ENCODE results near the gene NRP2. TPM values are rescaled to one million over a fixed set of nuclear protein-coding genes. Genes with fewer than 3 reads are reported as not detected.

NRP2 gene
- total RNA-seq, 2 experiments from 2014 or later, result 0.26 to 5.7 TPM

DNA sequence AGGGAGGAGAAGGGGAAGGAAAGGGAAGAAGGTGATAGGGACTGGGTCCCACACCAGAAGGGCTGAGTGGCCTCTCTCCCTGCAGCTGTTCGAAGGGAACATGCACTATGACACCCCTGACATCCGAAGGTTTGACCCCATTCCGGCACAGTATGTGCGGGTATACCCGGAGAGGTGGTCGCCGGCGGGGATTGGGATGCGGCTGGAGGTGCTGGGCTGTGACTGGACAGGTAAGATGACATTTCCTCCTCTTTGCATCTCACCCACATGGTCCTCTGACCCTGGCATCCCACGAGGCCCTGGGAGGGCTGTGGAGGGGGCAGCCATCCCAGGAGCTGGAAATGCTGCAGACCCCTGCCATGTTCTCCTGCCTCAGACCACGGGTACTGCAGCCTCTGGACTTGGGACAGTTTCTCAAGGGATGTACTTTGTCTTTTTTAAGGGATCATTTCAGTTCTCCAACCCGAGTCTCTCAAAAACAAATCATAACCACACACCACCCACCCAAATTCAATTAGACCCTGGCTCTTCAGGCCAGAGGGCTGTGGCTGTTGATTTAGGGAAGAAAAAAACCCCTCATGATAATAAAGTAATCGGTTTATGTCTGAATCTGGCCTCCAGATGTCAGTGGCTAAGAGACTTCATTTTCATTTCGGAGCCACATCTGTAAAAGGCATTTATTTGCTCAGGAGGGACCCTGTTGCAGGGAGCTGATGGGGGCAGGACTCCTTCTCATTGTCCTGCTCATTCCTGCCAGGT, 63.5 kb downstream of the NRP2 start:
- Mint-ChIP-seq H3K27me3 (peaks cover 5% of the 10 kb centered on the region), H3K27ac (no peak overlapping the region), H3K4me3 (no peak overlapping the region), H3K9me3 (ENCODE audit: low read depth) (no peaks in the 10 kb centered on the region), H3K36me3 (no peaks in the 10 kb centered on the region), H3K4me1 (no peaks in the 10 kb centered on the region)
- CTCF ChIA-PET, result no interaction called here
- no peak for ATAC-seq
- DNase-seq, result no peak

DNA sequence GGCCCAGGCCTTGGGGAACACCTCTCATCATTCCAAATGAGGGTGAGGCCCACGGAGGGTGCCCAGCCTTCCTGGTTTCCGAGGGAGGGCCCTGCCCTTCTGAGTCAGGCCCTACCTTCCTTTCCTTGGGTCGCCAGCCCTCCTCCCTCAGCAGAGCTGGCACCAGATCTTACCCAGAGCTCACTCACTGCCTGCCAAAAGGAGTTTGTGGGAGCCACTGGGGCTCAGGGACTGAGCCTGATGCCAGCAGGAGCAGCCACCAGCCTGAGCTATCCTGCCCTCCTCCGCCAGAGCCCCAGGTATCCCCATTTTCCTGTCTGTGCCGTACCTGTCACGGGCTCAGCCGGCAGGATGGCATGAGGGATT, 64.1 kb downstream of the NRP2 start:
- no peak overlapping the region for H3K4me3 Mint-ChIP-seq
- ATAC-seq (no peak), DNase-seq (no peak)
- no peak overlapping the region for H3K27ac Mint-ChIP-seq
- no peaks in the 10 kb centered on the region for H3K36me3 Mint-ChIP-seq
- no peaks in the 10 kb centered on the region for H3K4me1 Mint-ChIP-seq
- H3K9me3 Mint-ChIP-seq (ENCODE audit: low read depth), result no peaks in the 10 kb centered on the region
- CTCF ChIA-PET, result no interaction called here
- peaks cover 3% of the 10 kb centered on the region for H3K27me3 Mint-ChIP-seq

DNA sequence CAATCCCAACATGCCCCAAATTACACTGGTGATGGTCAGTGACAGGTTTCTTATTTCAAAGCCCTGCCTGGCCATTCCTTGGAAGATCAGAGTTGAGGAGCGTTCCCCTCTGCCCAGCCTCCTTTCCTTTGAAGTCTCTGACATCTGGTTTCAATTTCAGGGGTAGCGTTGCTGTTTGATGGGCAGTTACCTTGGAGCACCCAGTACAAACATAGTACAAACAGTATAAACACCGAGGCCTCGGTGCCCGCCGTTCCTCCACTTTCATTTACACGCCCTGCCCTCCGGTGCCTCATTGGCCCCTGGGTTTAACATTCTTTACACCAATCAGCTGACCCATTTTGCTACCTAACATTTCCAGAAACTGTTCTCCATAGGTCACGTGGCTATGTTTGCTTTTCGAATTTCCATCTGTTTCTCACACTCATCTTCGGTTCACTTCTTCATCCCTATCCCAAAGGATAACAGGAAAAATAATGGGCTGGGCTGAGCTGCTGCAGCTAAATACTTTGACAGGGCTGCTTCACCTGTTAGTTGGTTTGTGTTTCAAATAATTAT, 65.6 kb downstream of the NRP2 start:
- no peaks in the 10 kb centered on the region for H3K4me1 Mint-ChIP-seq
- H3K9me3 Mint-ChIP-seq (ENCODE audit: low read depth), result no peaks in the 10 kb centered on the region
- no peaks in the 10 kb centered on the region for H3K36me3 Mint-ChIP-seq
- no peak for ATAC-seq
- no peak overlapping the region for H3K4me3 Mint-ChIP-seq
- no peak for DNase-seq
- CTCF ChIA-PET, result no interaction called here
- H3K27ac Mint-ChIP-seq, result no peak overlapping the region
- peaks cover 6% of the 10 kb centered on the region for H3K27me3 Mint-ChIP-seq

DNA sequence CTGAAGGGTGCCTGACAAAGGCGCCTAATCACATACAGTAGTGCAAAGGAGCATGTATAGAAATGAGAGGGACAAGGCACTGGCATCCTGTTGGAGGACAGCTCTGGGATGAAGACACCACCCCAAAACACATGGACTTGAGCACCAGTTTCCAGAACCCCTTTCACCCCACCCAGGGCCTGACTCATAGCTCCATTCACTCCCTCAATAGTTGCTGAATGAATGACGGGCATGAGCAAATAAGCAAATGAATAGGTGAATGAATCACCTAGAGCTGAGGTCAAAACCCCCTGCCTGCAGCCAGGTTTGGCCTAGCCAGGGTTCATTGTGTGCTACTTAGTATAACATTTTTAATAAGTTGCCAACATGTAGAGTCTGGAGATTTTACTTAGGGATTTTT, 66.3 kb downstream of the NRP2 start:
- H3K4me1 Mint-ChIP-seq, result no peaks in the 10 kb centered on the region
- CTCF ChIA-PET, result no interaction called here
- no peaks in the 10 kb centered on the region for H3K36me3 Mint-ChIP-seq
- H3K27me3 Mint-ChIP-seq, result peaks cover 6% of the 10 kb centered on the region
- H3K27ac Mint-ChIP-seq, result no peak overlapping the region
- H3K4me3 Mint-ChIP-seq, result no peak overlapping the region
- H3K9me3 Mint-ChIP-seq (ENCODE audit: low read depth), result no peaks in the 10 kb centered on the region
- DNase-seq (no peak), ATAC-seq (no peak)

DNA sequence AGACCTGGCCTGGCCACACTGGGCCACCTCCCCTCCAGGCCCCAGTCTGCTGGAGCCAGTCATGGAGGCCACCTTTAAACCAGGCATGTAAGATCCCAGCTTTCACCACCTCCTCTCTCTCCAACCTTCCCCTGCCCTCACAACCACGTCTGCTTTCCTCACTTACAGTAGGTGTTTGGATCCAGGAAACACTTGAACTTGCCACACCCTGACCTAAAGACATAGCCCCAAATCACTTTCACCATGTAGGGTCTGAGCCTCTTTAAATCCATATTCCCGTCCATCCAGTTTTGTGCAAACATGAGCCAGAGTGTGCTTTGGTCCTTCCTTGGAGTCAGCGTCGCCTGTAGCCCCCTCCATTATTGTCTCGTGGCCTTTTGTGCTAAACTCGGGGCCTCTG, 66.8 kb downstream of the NRP2 start:
- H3K4me1 Mint-ChIP-seq, result no peaks in the 10 kb centered on the region
- H3K27me3 Mint-ChIP-seq, result peaks cover 6% of the 10 kb centered on the region
- no peak overlapping the region for H3K4me3 Mint-ChIP-seq
- CTCF ChIA-PET, result no interaction called here
- ATAC-seq (no peak), DNase-seq (no peak)
- H3K36me3 Mint-ChIP-seq, result no peaks in the 10 kb centered on the region
- H3K27ac Mint-ChIP-seq, result no peak overlapping the region
- no peaks in the 10 kb centered on the region for H3K9me3 Mint-ChIP-seq (ENCODE audit: low read depth)

DNA sequence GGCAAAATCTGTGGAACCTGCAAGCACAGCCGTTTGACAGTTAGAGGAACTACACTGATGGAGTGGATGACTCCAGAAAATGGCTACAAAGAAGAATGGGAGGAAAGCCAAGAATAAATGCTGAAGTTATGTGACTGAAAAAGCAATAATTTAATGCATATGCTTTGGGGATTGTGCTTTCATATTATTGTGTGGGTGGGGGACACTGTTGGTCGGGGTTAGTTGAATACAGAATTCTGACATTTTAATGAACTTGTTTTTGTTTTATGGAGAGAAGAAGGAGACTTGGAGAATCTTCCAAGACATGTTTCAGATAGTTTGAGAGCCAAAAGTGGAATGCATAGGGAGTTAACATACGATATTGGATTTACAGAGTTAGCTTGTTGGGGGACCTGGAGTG, 68.5 kb downstream of the NRP2 start:
- CTCF ChIA-PET, result no interaction called here

DNA sequence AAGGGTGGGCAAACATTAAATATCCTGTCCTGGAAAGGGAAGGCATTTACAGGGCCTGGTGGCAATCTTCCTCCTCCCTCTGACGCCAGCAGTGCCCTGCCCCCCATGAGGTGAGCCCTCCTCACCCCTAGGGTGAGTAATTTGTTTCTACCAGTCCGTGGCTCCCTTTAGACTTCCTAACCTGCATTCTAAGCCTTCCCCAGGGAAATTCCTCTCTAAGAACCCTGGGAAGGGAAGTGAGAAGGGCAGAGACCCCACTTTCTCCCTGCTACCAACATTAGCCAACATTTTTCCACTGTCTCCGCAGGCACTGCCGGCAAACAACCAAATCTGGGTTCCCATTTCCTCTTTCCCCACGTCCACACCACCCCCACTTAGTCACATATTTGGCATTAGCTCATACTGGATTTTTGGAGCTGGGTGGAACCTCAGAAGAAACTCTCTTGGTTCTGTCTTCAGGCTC, 69.3 kb downstream of the NRP2 start:
- no peaks in the 10 kb centered on the region for H3K4me1 Mint-ChIP-seq
- no peak overlapping the region for H3K4me3 Mint-ChIP-seq
- H3K27me3 Mint-ChIP-seq, result peaks cover 12% of the 10 kb centered on the region
- no peak for DNase-seq
- ATAC-seq, result no peak
- CTCF ChIA-PET, result no interaction called here
- no peaks in the 10 kb centered on the region for H3K36me3 Mint-ChIP-seq
- no peak overlapping the region for H3K27ac Mint-ChIP-seq
- no peaks in the 10 kb centered on the region for H3K9me3 Mint-ChIP-seq (ENCODE audit: low read depth)

More for the DNA sequence above, 68.5 kb downstream of the NRP2 start:
- H3K36me3 Mint-ChIP-seq, result no peaks in the 10 kb centered on the region
- no peak for ATAC-seq
- no peaks in the 10 kb centered on the region for H3K9me3 Mint-ChIP-seq (ENCODE audit: low read depth)
- H3K27ac Mint-ChIP-seq, result no peak overlapping the region
- H3K4me1 Mint-ChIP-seq, result no peaks in the 10 kb centered on the region
- DNase-seq, result no peak
- H3K4me3 Mint-ChIP-seq, result no peak overlapping the region
- peaks cover 12% of the 10 kb centered on the region for H3K27me3 Mint-ChIP-seq

DNA sequence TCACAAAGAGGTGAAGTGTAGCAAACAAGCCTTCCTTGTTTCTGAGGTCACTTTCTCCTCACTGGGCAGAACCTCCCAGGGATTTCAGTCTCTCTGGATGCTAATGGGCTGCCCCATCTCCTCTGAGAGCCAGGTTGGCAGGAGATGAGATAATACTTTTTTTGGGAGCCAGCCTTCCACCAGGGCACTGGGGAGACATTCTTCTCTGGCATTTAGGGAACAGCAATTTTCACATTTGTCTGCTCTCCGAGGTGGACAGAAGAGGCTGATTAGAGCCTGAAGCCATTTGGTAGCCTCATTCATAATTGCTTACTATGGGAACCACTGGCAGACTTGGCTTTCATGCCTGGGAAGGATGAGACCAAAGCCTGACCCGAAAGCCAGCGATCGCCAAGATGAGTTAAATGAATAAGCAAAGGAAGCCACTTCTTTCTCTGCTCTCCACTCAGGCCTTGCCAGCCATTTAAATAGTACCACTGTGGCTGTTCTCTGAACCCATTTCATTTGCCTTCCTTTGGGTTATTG, 70.1 kb downstream of the NRP2 start:
- Mint-ChIP-seq H3K4me1 (no peaks in the 10 kb centered on the region), H3K27ac (no peak overlapping the region), H3K36me3 (no peaks in the 10 kb centered on the region), H3K9me3 (ENCODE audit: low read depth) (no peaks in the 10 kb centered on the region), H3K27me3 (peaks cover 14% of the 10 kb centered on the region), H3K4me3 (no peak overlapping the region)
- ATAC-seq (no peak), DNase-seq (no peak)
- CTCF ChIA-PET, result interaction anchor here (1.1 kb wide), 1 partner anchor 174 kb away, joined by 3 read pairs; no protein-coding TSS in a partner anchor

DNA sequence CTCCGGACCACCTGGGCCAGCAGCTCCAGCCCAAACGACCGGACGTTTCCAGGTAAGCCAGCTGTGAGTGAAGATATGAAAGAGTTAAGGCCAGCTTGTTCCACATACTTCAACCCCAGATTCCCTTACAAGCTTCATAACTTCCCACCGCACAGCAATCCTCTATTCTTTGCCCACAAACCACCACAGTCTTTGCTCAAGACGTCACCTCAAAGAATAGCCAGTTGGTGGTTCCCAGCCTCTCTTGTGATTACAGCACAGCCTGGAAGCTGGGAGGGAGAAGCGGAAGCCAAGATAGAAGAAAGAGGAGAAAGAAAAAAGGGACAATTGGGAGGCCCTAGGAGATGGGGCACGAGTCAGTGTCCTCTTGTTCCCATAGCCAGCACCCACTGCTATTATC, 70.6 kb downstream of the NRP2 start:
- H3K4me3 Mint-ChIP-seq, result no peak overlapping the region
- no peak overlapping the region for H3K27ac Mint-ChIP-seq
- H3K36me3 Mint-ChIP-seq, result no peaks in the 10 kb centered on the region
- no peak for DNase-seq
- no peaks in the 10 kb centered on the region for H3K9me3 Mint-ChIP-seq (ENCODE audit: low read depth)
- H3K27me3 Mint-ChIP-seq, result peaks cover 14% of the 10 kb centered on the region
- CTCF ChIA-PET, result interaction anchor here (1.1 kb wide), 1 partner anchor 173 kb away, joined by 3 read pairs; no protein-coding TSS in a partner anchor
- ATAC-seq, result no peak
- no peaks in the 10 kb centered on the region for H3K4me1 Mint-ChIP-seq

DNA sequence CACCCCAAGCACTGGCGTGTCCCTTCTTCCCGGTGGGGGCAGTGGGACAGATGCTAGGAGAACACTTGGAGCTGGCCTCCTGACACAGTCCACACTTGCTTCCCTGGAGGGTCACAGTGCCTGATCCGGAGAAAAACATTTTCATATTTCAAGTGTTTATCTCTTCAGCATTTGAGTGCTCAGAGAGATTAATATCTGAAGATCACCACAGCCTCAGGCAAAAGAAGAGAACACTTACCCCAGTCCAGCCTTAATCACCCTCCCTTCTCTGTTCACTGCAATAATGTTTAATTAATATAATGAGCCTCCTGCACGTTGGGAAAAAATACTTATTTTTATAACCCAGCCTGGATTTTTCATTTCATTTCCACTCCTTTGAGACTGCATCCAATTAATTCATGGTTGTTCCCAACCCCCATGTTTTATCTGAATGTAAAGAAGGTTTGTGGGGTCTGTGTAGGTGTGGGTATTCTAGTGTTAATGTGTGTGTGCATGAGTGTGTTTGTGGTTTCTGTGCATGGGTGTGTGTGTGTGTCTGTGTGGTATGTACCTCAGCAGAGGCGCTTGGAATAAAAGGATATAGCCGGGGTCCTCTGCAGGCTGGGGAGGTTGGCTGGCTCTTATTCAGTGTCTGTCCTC, 72.1 kb downstream of the NRP2 start:
- Mint-ChIP-seq H3K4me1 (no peaks in the 10 kb centered on the region), H3K27me3 (peaks cover 16% of the 10 kb centered on the region), H3K4me3 (no peak overlapping the region), H3K36me3 (no peaks in the 10 kb centered on the region), H3K9me3 (ENCODE audit: low read depth) (no peaks in the 10 kb centered on the region), H3K27ac (no peak overlapping the region)
- ATAC-seq, result no peak
- CTCF ChIA-PET, result no interaction called here
- no peak for DNase-seq

DNA sequence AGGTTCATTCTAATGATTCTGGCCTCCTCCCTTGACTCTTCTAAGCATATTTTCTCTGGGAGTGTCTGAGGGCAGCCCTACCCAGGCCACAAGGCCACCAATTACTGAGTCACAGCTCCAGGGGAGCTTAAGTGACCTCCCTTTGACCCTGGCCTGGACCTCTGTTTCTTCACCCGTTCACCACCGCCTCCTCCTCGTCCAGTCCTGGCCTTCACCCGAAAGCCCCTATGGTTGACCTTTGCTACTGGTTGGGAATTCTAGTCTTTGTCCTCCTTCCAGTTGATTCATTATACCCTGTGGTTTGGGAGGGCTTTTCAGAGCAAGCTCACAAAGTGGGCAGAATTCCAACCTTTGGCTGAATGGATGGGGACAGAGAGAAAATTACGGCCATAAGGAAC, 72.6 kb downstream of the NRP2 start:
- CTCF ChIA-PET, result no interaction called here
- DNase-seq (no peak), ATAC-seq (no peak)
- Mint-ChIP-seq H3K9me3 (ENCODE audit: low read depth) (no peaks in the 10 kb centered on the region), H3K4me3 (no peak overlapping the region), H3K36me3 (no peaks in the 10 kb centered on the region), H3K27ac (no peak overlapping the region), H3K27me3 (peaks cover 16% of the 10 kb centered on the region), H3K4me1 (no peaks in the 10 kb centered on the region)

DNA sequence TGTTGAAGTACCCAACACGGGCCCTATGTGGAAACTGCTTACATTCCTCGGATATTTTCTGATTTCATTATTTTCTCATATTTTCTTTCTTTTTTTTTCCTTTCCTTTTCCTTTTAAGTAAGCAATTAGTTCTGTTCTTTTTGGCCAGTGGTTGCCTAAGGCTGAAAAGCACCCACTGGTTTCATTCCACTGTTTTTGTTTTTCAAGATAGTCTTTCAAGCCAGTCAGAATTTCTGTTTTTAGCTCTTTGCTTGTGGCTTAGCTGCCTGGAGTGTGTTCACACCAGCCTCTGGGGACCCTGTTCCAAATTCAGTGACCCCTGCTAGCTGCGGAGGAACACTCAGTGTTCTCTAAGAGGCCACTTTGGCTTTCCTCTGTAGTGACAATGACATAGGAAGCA, 73.6 kb downstream of the NRP2 start:
- no peak overlapping the region for H3K27ac Mint-ChIP-seq
- CTCF ChIA-PET, result no interaction called here
- no peaks in the 10 kb centered on the region for H3K36me3 Mint-ChIP-seq
- DNase-seq, result no peak
- no peaks in the 10 kb centered on the region for H3K9me3 Mint-ChIP-seq (ENCODE audit: low read depth)
- no peak overlapping the region for H3K4me3 Mint-ChIP-seq
- H3K4me1 Mint-ChIP-seq, result no peaks in the 10 kb centered on the region
- peaks cover 13% of the 10 kb centered on the region for H3K27me3 Mint-ChIP-seq
- no peak for ATAC-seq

DNA sequence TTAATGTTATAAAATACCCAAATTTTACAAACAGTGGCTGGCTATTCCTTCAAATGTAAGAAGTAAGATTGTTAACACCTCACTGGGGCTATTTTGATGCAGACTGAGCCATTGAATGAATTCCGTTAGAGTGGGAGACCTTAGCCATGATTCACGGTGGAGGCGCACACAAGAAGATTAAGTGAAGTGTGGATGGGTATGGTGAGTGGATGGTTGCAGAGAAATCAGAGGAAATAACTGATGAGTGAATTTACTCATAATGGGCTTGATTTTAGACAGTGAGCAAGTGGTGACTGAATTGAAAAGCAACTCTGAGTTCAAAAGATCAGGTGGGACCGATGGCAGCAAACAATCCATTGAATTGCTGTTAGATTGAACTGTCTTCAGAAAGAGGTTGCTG, 75.0 kb downstream of the NRP2 start:
- no peak for ATAC-seq
- H3K27me3 Mint-ChIP-seq, result peaks cover 17% of the 10 kb centered on the region
- DNase-seq, result no peak

DNA sequence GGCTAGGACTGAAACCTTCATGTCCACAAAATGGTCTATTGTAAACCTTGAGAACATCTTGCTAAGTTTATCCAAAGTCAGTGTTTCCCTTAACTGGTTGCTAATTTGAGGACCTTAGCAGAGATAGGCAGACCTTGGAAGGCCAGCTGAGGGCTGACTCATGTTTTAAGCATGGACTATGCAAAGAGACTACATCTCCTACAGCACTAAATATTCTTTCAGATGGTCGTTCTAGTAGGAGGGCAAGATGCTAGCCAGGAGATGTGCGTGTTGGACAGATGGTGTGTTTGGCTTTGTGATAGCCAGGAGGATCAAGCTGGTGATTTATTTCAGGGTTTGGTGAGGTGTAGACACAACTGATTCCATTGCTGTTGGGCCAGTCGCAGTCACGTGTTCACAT, 75.8 kb downstream of the NRP2 start:
- Mint-ChIP-seq H3K9me3 (ENCODE audit: low read depth) (no peaks in the 10 kb centered on the region), H3K4me3 (no peak overlapping the region), H3K4me1 (no peaks in the 10 kb centered on the region), H3K36me3 (no peaks in the 10 kb centered on the region), H3K27me3 (peaks cover 17% of the 10 kb centered on the region), H3K27ac (no peak overlapping the region)
- DNase-seq, result no peak
- ATAC-seq, result no peak
- CTCF ChIA-PET, result interaction anchor here (1.0 kb wide), 1 partner anchor 127 kb away, joined by 3 read pairs; no protein-coding TSS in a partner anchor

More for the DNA sequence above, 75.0 kb downstream of the NRP2 start:
- CTCF ChIA-PET, result no interaction called here
- no peak overlapping the region for H3K27ac Mint-ChIP-seq
- H3K36me3 Mint-ChIP-seq, result no peaks in the 10 kb centered on the region
- H3K4me3 Mint-ChIP-seq, result no peak overlapping the region
- H3K9me3 Mint-ChIP-seq (ENCODE audit: low read depth), result no peaks in the 10 kb centered on the region
- H3K4me1 Mint-ChIP-seq, result no peaks in the 10 kb centered on the region
